HCT116 (cell line): Measurements from ENCODE around the gene ELF2. TPM values are rescaled to one million over a fixed set of nuclear protein-coding genes. Genes with fewer than 3 reads are reported as not detected.

Experiments
- ATAC-seq: fragments of 200-7000 bp; cut with Tn5 transposase; 2 replicates; pipeline ENCODE4 v1.9.1; 2020; ENCODE audit warnings: mild to moderate bottlenecking, moderate library complexity
- BruUV-seq: library from RNA; stranded (reverse); fragments of 400-500 nt; replicated peaks from 2 replicates; lab custom pipeline; 2021; lab: Mats Ljungman, UMichigan
- CTCF ChIA-PET: fragments of 300-600 bp; sonication (Branson Sonifier 250); formaldehyde crosslinking; loops from one replicate; lab custom pipeline; 2021; ENCODE audit warnings: antibody characterized with exemption; lab: Charles Lee
- POLR2A ChIA-PET: fragments of 300-600, 350-600 bp; sonication (Branson Sonifier 250); formaldehyde crosslinking; loops from one replicate; lab custom pipeline; 2021; ENCODE audit warnings: antibody characterized with exemption; lab: Charles Lee
- RAD21 ChIA-PET, 2 experiments: fragments of 300-600 bp; sonication (Branson Sonifier 250); formaldehyde crosslinking; loops; one replicate each; lab custom pipeline; 2023; ENCODE audit warnings: low total read pairs in 2 of 2; ENCODE audit not compliant: uncharacterized antibody in 2 of 2, unreplicated experiment in 2 of 2, low non-redundant PET in 1 of 2; lab: Charles Lee
- DNase-seq: peaks from one replicate; pipeline ENCODE4 v3.0.0-alpha.2; 2010; ENCODE audit warnings: low read depth, low spot score
- H2AFZ ChIP-seq: fragments of 200-600 bp; shearing (Covaris generic), sonication (generic); 2 replicates; pipeline ENCODE4 v1.6.1; 2017; ENCODE audit warnings: low read depth, mixed run types, mixed read lengths, antibody characterized with exemption, low read length; ENCODE audit not compliant: poor library complexity, severe bottlenecking
- H3K27ac ChIP-seq: 2 replicates; pipeline ENCODE4 v1.5.1; 2012; ENCODE audit warnings: low read depth, low read length
- H3K27me3 ChIP-seq: fragments of 200-600 bp; sonication (generic); 2 replicates; pipeline ENCODE4 v1.6.1; 2016; ENCODE audit warnings: mixed run types, low read length, mixed read lengths; ENCODE audit not compliant: insufficient read depth
- H3K36me3 ChIP-seq, 2 experiments: fragments of 200-500 bp in 1 of 2; fragments of 200-600 bp in 1 of 2; sonication (Bioruptor generic) in 1 of 2; sonication (generic) in 1 of 2; 2 replicates each; pipeline versions ENCODE4 v1.5.1 to v1.6.1; 2014 to 2016; ENCODE audit warnings: low read length in 2 of 2, inconsistent platforms in 1 of 2, mixed read lengths in 1 of 2, mixed run types in 1 of 2; ENCODE audit not compliant: insufficient read depth in 2 of 2, control insufficient read depth in 1 of 2
- H3K4me1 ChIP-seq, 2 experiments: fragments of 200-600 bp in 1 of 2; sonication (generic) in 1 of 2; 2 replicates each; pipeline versions ENCODE4 v1.5.1 to v1.6.1; 2012 to 2017; ENCODE audit warnings: low read length in 2 of 2, inconsistent platforms in 1 of 2, mild to moderate bottlenecking in 1 of 2, mixed read lengths in 1 of 2, mixed run types in 1 of 2, moderate library complexity in 1 of 2; ENCODE audit not compliant: insufficient read depth in 2 of 2, control insufficient read depth in 1 of 2
- H3K4me2 ChIP-seq: fragments of 200-600 bp; sonication (generic); 2 replicates; pipeline ENCODE4 v1.6.1; 2017; ENCODE audit warnings: mixed run types, low read length, mixed read lengths
- H3K4me3 ChIP-seq, 2 experiments: fragments of 200-600 bp in 1 of 2; sonication (generic) in 1 of 2; replicated peaks in 1 of 2; 2 replicates each; pipeline ENCODE4 v1.5.1; 2011 to 2016; ENCODE audit warnings: low read length in 2 of 2, control low read depth in 1 of 2, low read depth in 1 of 2, mild to moderate bottlenecking in 1 of 2, mixed read lengths in 1 of 2, mixed run types in 1 of 2
- H3K79me2 ChIP-seq: fragments of 200-600 bp; sonication (generic); 2 replicates; pipeline ENCODE4 v1.6.1; 2017; ENCODE audit warnings: mild to moderate bottlenecking, mixed run types, low read length, moderate library complexity, mixed read lengths; ENCODE audit not compliant: insufficient read depth
- H3K9ac ChIP-seq: fragments of 200-600 bp; sonication (generic); 2 replicates; pipeline ENCODE4 v1.6.1; 2016; ENCODE audit warnings: low read length, mixed read lengths
- H3K9me2 ChIP-seq: fragments of 200-600 bp; sonication (generic), shearing (Covaris generic); 2 replicates; pipeline ENCODE4 v1.6.1; 2017; ENCODE audit warnings: mixed run types, mild to moderate bottlenecking, moderate library complexity; ENCODE audit not compliant: insufficient read depth
- H3K9me3 ChIP-seq, 2 experiments: fragments of 200-500 bp in 1 of 2; fragments of 200-600 bp in 1 of 2; sonication (Bioruptor generic) in 1 of 2; sonication (generic) in 1 of 2; 2 replicates each; pipeline ENCODE4 v1.6.1; 2014 to 2017; ENCODE audit warnings: low read length in 2 of 2, mixed read lengths in 2 of 2, inconsistent platforms in 1 of 2, low read depth in 1 of 2, mild to moderate bottlenecking in 1 of 2, mixed run types in 1 of 2, moderate library complexity in 1 of 2; ENCODE audit not compliant: control insufficient read depth in 1 of 2, insufficient read depth in 1 of 2
- H4K20me1 ChIP-seq: fragments of 200-600 bp; sonication (generic), shearing (Covaris generic); 2 replicates; pipeline ENCODE4 v1.6.1; 2017; ENCODE audit warnings: mixed run types, mild to moderate bottlenecking, moderate library complexity; ENCODE audit not compliant: insufficient read depth
- CEBPB ChIP-seq: IDR thresholded peaks from 2 replicates; pipeline ENCODE4 v1.6.1; 2012; ENCODE audit warnings: low read depth
- EGR1 ChIP-seq: IDR thresholded peaks from 2 replicates; pipeline ENCODE4 v1.6.1; 2012; ENCODE audit warnings: low read depth
- ELF1 ChIP-seq: IDR thresholded peaks from 2 replicates; pipeline ENCODE4 v1.6.1; 2012; ENCODE audit warnings: low read depth, borderline replicate concordance
- EZH2phosphoT487 ChIP-seq: fragments of 200-600 bp; IDR thresholded peaks from 2 replicates; pipeline ENCODE4 v1.6.1; 2018; ENCODE audit warnings: antibody characterized with exemption, borderline replicate concordance
- JUND ChIP-seq: IDR thresholded peaks from 2 replicates; pipeline ENCODE4 v1.6.1; 2012
- POLR2A ChIP-seq: IDR thresholded peaks from 2 replicates; pipeline ENCODE4 v1.7.0; 2011; ENCODE audit warnings: borderline replicate concordance; ENCODE audit not compliant: insufficient read depth, insufficient read length; ENCODE audit errors: extremely low read depth
- SIN3A ChIP-seq: IDR thresholded peaks from 2 replicates; pipeline ENCODE4 v1.6.1; 2012; ENCODE audit warnings: low read depth
- SP1 ChIP-seq: IDR thresholded peaks from 2 replicates; pipeline ENCODE4 v1.6.1; 2012; ENCODE audit warnings: low read depth
- SRF ChIP-seq: IDR thresholded peaks from 2 replicates; pipeline ENCODE4 v1.6.1; 2012; ENCODE audit warnings: low read depth
- YY1 ChIP-seq: IDR thresholded peaks from 2 replicates; pipeline ENCODE4 v1.6.1; 2011; ENCODE audit warnings: low read length, low read depth, moderate library complexity, mild to moderate bottlenecking; ENCODE audit not compliant: insufficient replicate concordance; ENCODE audit errors: extremely low read depth
- ZFX ChIP-seq: fragments of 450-650 bp; IDR thresholded peaks from 2 replicates; pipeline ENCODE4 v1.6.1; 2017
- ZNF274 ChIP-seq: fragments of 200-500 bp; sonication (Bioruptor generic); IDR thresholded peaks from 2 replicates; pipeline ENCODE4 v1.6.1; 2014; ENCODE audit warnings: mild to moderate bottlenecking, low read depth, low read length, inconsistent platforms
- intact Hi-C: fragments of 100-400 bp; cut with micrococcal nuclease; formaldehyde crosslinking; loops from 2 replicates; pipeline ENCODE4 v1.10.0; 2022
- total RNA-seq: library from RNA; stranded (reverse); gene quantifications from one replicate; pipeline ENCODE4 v1.2.1, GENCODE V29; 2021; ENCODE audit not compliant: unreplicated experiment
- TF ChIP-seq, protein P1 (sequence below): IDR thresholded peaks from 2 replicates; pipeline ENCODE4 v1.6.1; 2012
- TF ChIP-seq, protein P2 (sequence below): IDR thresholded peaks from 2 replicates; pipeline ENCODE4 v1.6.1; 2011; ENCODE audit warnings: mild to moderate bottlenecking, low read length, moderate library complexity; ENCODE audit not compliant: insufficient replicate concordance; ENCODE audit errors: extremely low read depth
- TF ChIP-seq, protein P3 (sequence below): IDR thresholded peaks from 2 replicates; pipeline ENCODE4 v1.6.1; 2012; ENCODE audit warnings: low read depth

The ELF2 gene
- total RNA-seq, 1 experiment from 2014 or later: 28.2 TPM

DNA sequence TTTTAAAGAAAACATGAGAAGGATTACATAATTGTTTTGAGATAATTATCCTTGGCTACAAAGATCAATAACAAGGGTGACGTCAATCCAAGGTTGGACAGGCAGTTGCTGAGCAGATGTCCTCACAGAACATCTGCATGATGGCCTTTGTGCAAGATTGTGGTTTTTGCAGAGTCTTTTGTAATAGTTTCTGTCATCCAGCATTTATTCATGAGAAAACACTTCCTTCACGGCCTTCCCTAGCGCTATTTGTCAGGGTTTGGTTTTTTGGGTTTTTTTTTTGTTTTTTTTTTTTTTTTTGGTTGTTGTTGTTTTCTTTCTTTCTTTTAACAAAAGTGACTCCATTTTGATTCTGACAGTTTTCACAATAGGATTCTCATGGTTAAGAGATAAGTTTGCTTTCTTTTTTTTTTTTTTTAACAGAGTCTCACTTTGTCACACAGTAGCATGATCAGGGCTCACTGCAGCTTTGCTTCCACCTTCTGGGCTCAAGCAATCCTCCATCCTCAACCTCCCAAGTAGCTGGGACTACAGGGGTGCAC lies 31.5 kb upstream of the ELF2 start:
- no peak overlapping the region for H3K9ac ChIP-seq
- CTCF ChIA-PET: no interaction called here
- BruUV-seq: no TSS peak
- no peaks in the 10 kb centered on the region for H3K36me3 ChIP-seq
- ATAC-seq: no peak
- RAD21 ChIA-PET: interaction anchor here in 1 of 2 experiments (0.7 kb wide), 1 partner anchor 147 kb away, joined by 3 read pairs; no protein-coding TSS in a partner anchor
- H2AFZ ChIP-seq: no peak overlapping the region
- H3K4me2 ChIP-seq: no peak overlapping the region
- POLR2A ChIA-PET: no interaction called here
- no peaks in the 10 kb centered on the region for H3K9me2 ChIP-seq
- no peak overlapping the region for H3K27ac ChIP-seq
- intact Hi-C loops: no loop called here
- no peaks in the 10 kb centered on the region for H3K4me1 ChIP-seq
- no peak overlapping the region for H3K4me3 ChIP-seq
- no peaks in the 10 kb centered on the region for H3K79me2 ChIP-seq
- no peaks in the 10 kb centered on the region for H3K9me3 ChIP-seq
- no peak for TF ChIP-seq ZFX
- TF ChIP-seq SP1: no peak
- TF ChIP-seq EZH2phosphoT487: no peak
- no peak for TF ChIP-seq EGR1
- no peak for TF ChIP-seq YY1
- TF ChIP-seq JUND: no peak
- TF ChIP-seq, protein P1, sequence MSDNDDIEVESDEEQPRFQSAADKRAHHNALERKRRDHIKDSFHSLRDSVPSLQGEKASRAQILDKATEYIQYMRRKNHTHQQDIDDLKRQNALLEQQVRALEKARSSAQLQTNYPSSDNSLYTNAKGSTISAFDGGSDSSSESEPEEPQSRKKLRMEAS: no peak
- TF ChIP-seq CEBPB: no peak
- no peak for TF ChIP-seq SRF
- TF ChIP-seq POLR2A: no peak
- no peak for TF ChIP-seq ZNF274
- TF ChIP-seq, protein P2, sequence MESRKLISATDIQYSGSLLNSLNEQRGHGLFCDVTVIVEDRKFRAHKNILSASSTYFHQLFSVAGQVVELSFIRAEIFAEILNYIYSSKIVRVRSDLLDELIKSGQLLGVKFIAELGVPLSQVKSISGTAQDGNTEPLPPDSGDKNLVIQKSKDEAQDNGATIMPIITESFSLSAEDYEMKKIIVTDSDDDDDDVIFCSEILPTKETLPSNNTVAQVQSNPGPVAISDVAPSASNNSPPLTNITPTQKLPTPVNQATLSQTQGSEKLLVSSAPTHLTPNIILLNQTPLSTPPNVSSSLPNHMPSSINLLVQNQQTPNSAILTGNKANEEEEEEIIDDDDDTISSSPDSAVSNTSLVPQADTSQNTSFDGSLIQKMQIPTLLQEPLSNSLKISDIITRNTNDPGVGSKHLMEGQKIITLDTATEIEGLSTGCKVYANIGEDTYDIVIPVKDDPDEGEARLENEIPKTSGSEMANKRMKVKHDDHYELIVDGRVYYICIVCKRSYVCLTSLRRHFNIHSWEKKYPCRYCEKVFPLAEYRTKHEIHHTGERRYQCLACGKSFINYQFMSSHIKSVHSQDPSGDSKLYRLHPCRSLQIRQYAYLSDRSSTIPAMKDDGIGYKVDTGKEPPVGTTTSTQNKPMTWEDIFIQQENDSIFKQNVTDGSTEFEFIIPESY: no peak
- TF ChIP-seq ELF1: no peak
- TF ChIP-seq, protein P3, sequence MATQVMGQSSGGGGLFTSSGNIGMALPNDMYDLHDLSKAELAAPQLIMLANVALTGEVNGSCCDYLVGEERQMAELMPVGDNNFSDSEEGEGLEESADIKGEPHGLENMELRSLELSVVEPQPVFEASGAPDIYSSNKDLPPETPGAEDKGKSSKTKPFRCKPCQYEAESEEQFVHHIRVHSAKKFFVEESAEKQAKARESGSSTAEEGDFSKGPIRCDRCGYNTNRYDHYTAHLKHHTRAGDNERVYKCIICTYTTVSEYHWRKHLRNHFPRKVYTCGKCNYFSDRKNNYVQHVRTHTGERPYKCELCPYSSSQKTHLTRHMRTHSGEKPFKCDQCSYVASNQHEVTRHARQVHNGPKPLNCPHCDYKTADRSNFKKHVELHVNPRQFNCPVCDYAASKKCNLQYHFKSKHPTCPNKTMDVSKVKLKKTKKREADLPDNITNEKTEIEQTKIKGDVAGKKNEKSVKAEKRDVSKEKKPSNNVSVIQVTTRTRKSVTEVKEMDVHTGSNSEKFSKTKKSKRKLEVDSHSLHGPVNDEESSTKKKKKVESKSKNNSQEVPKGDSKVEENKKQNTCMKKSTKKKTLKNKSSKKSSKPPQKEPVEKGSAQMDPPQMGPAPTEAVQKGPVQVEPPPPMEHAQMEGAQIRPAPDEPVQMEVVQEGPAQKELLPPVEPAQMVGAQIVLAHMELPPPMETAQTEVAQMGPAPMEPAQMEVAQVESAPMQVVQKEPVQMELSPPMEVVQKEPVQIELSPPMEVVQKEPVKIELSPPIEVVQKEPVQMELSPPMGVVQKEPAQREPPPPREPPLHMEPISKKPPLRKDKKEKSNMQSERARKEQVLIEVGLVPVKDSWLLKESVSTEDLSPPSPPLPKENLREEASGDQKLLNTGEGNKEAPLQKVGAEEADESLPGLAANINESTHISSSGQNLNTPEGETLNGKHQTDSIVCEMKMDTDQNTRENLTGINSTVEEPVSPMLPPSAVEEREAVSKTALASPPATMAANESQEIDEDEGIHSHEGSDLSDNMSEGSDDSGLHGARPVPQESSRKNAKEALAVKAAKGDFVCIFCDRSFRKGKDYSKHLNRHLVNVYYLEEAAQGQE: no peak
- TF ChIP-seq SIN3A: no peak
- H4K20me1 ChIP-seq: no peaks in the 10 kb centered on the region
- no peak for DNase-seq
- no peaks in the 10 kb centered on the region for H3K27me3 ChIP-seq
